Activated CD8-positive, alpha-beta memory T cell treated with anti-CD3 and anti-CD28 coated beads for 48 hours (primary cell): ENCODE results near the gene VPREB3.

Experiments used
- DNase-seq, 3 experiments: peaks; one replicate each; pipeline ENCODE4 v3.0.0-alpha.2; 2020; ENCODE audit warnings: low read depth in 2 of 3, low spot score in 2 of 3

Gene VPREB3

GRCh38 chr22:23754220-23754919 lies at the start of gene VPREB3:
VPREB3 (minus strand) TSS chr22:23754425; CDS start chr22:23754363, 62 bp downstream.
- DNase-seq: no peak

GRCh38 chr22:23803001-23803819 lies 49.0 kb upstream of the VPREB3 start:
- no peak for DNase-seq

- DNase-seq: no peak
Observed at GRCh38 chr22:23801886-23802377, 47.7 kb upstream of the VPREB3 start.

- DNase-seq: no peak
Observed at GRCh38 chr22:23801238-23801821, 47.1 kb upstream of the VPREB3 start.

- no peak for DNase-seq
Observed at GRCh38 chr22:23800297-23801237, 46.3 kb upstream of the VPREB3 start.

- no peak for DNase-seq
Observed at GRCh38 chr22:23796461-23796860, 42.2 kb upstream of the VPREB3 start.

GRCh38 chr22:23793326-23793725 lies 39.1 kb upstream of the VPREB3 start:
- no peak for DNase-seq

- DNase-seq: no peak
Observed at GRCh38 chr22:23791738-23792645, 37.8 kb upstream of the VPREB3 start.

- no peak for DNase-seq
Observed at GRCh38 chr22:23790819-23791737, 36.9 kb upstream of the VPREB3 start.

- no peak for DNase-seq
Observed at GRCh38 chr22:23789638-23790037, 35.4 kb upstream of the VPREB3 start.

GRCh38 chr22:23789121-23789520 lies 34.9 kb upstream of the VPREB3 start:
- DNase-seq: no peak

- no peak for DNase-seq
Observed at GRCh38 chr22:23787910-23788309, 33.7 kb upstream of the VPREB3 start.

GRCh38 chr22:23787600-23787896 lies 33.3 kb upstream of the VPREB3 start:
- DNase-seq: no peak

GRCh38 chr22:23786752-23787599 lies 32.8 kb upstream of the VPREB3 start, which contains the start of gene SMARCB1:
SMARCB1 (plus strand) TSS chr22:23786966; CDS start chr22:23787170, 204 bp downstream.
- peak; percentile 80 to 91 (median 91) for DNase-seq

- DNase-seq: no peak
Observed at GRCh38 chr22:23786261-23786710, 32.1 kb upstream of the VPREB3 start.

GRCh38 chr22:23784215-23784732 lies 30.0 kb upstream of the VPREB3 start:
- DNase-seq: no peak
